ENCODE data around the gene TIMM44.
"Not testable (repeated sequence)": the region's sequence is repeated elsewhere in the genome, so short reads cannot be mapped to it uniquely, and the experiment has no call there.

Gene TIMM44

DNA sequence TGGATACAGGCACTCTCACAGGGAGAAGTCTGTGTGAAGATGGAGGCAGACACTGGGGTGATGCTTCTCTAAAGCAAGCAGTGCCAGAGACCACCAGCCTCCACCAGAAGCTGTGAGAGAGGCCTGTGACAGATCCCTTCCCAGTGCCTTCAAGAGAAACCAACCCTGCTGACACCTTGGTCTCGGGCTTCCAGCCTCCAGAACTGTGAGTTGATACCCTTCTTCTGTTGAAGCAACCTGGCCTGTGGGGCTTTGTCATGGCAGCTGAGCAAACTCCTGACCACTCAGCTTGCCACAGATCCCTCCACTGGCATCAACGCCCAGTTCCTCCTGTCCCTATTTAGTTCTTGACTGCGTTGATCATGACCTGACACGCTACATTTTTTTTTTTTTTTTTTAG lies 33.0 kb upstream of the TIMM44 start:
- no peak for DNase-seq

DNA sequence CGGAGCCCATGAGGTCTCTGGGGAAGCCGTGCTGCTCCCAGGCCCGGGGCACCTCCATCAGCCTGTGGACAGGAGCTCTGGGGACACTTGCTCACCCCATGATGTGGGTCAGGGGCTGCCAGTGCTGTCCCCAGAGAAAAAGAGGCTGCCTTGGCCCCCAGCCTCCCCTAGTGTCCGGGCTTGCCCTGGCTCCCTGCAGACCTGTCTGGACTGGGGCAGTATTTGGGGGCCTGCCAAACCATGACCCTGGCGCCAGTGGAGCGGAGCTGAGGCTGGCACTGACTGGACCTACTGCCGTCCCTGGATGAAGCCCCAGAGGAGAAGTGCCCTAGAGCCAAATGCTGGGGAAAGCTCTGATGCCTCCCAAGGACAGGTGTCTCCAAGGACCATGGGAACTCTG lies 31.6 kb upstream of the TIMM44 start:
- no peak for DNase-seq

DNA sequence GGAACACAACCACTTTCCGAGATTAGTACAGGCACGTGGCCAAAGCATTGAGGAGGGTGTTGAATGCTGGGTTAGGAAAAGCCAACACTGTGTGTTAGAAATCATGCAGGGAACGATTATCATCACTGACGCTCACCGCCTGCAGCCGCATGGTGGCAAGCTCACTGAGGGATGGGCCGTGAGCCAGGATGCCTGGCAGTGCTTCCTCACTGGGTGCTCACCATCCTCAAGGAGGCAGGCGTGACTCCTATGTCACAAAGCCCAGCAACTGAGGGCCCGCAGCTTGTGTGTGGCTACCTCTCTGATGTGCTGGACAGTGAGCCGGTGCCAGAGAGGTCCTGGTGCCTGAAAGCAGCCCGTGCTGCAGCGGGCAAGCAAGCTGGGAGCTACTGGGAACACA lies 30.4 kb upstream of the TIMM44 start:
- DNase-seq: no peak

DNA sequence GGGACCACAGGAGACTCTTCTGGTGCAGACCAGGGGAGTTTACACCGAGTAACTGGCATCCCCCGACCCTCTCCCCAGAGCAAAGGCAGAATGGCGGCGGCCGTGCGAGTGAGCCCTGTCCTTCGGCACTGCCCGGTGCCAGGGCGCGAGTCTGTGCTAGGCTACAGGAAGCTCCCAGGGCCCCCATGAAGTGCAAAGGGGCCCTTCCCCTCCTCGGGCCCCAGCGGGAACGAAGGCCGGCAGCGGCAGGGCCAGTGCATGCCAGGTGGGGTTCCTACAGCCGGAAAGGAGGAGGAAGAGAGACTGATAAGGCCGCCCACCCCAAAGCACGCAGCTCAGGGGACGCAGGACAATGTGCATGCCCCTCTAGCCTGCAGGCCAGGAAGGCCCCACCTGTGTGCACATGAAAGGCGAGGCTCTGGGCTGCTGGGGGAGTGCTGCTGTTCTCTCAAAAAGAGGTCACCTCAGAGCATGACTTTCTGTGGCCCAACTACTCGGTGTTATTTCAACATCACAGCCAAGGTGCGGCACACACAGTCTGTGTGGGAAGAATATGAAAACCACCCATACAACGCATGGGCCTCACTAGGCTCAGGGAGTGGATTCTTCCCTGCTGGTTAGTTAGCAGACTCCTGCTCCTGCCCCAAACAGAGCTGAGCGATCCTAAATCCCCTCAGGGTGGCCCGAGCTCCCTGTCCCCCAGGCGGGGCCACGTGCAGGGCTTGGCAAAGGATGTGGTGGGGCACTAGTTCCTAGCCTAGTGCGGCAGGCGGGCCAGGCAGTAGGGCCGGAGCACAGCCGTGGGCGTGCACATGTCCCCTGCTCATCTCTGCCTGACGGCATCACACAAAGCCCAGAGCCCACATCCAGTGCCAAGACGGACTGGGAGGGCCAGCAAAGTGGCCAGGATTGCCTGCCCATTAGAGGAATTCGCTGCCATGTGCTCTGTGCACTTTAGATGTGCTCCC lies 28.4 kb upstream of the TIMM44 start:
- no peak for DNase-seq

DNA sequence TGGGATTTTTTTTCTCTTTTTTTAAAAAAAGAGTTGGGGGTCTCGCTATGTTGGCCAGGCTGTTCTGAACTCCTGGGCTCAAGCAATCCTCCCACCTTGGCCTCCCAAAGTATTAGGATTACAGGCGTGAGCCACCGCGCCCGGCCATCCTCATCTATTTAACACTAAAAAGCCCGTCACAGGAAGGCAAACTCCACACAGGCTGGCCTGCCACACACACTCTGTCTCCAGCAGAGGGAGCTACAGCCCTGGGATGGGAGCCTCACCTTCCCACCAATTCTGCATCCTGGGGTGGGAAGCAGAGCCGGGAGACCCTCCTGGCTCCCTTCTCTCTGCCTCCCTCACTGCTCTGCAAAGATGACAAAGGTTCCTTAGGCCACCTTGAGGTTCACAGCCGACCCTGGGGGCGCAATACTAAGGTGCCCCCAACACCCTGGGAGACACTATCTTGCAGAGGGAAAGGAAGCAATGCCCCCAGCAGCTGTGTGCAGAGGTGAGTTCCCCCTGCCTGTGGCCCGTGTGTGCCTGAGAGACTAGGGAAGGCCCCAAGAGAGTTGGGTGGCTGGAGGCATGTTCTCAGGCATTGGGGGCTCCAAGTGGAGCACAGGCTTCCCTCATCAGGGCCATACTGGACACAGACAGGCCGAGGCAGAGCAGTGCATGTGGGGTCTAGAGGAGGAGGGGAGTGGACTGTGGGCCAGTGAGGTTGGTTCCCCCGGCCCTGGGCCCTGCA lies 27.4 kb upstream of the TIMM44 start:
- peak; percentile 11 for DNase-seq

DNA sequence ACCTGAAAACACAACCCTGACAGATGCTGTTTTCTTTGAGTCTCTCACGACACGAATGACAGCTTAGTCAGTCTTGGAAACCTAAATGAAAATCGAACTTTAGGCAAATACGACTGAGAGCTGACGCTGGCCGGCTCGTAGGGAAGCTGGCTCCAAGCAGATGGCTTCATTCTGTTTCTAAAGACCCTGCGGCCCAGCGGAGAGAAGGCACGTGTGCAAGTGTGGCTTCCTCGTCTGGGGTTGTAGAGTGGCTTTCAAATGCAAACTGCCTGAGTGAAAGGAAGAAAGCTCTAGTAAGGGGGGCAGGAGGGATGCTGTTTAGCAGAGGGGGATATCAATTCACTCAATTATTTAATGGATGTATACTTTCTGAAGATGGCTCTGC lies 26.1 kb upstream of the TIMM44 start:
- no peak for DNase-seq

DNA sequence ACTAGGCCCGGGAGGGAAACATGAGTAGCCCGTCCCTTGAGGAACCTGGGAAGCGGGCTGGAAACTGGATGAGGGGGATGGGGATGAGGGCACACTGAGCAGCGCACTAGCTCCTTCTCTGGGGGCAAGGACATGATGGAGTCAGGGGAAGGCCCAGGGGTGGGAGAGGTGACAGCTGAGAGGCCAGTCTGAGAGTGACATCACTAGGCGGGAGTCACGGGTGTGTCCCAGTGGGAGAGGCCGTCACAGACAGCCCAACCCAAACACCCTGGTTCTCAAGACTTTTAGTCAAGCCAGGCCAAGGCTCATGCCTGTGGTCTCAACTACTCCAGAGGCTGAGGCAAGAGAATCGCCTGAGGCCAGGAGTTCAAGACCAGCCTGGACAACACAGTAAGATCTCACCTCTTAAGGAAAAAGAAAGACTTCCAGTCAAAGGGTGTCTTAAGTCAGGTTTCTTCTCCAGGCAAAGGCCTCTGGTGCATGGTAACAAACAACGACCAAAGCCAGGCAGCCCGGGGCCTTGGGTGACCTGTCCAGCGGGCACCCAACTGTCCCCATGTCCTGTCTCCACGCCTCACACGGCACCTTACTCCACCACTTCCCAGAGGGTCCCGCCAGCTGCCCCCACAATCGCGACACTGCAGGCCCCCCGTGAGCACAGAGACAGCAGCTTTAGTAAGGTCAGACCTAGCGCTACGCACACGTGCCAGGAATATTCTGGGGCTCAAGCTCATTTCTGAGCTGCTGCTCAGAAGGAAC lies 25.5 kb upstream of the TIMM44 start:
- DNase-seq: no peak

DNA sequence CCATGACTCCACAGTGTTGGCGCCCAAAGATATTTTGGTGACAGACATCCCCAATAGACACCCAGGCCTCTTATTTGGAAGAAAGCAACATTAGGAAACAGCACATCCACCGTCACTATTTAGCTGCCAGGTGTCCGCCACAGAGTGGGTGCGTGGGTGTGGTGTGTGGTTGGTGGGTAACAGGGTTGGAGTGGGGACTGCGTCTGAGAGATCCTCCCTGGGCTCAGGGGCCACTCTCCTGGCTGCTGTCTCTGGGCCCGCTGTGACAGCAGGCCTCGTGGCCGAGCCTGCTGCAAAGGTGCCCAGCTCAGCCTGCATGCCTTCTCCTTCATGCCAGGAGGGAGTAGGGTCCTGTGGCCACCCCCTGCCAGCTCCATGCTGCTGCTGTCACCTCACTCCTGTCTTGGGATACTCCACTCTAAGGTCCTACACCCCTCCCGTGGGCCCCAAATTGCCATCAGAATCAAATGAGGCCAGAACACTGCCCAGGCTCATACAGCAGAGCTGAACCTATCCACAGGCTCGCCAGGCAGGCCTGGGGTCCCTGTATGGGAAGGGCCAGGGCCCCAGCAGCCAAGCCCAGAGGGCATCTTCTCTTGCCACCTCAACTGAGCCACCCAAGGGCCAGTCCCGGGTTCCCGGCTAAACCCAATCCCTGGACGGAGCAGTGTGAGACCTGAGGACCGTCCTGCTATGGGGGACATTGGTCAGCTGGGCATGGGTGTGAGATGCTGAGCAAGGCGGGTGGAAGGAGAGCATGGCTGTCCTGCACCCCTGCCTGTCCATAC lies 24.7 kb upstream of the TIMM44 start:
- DNase-seq: no peak

DNA sequence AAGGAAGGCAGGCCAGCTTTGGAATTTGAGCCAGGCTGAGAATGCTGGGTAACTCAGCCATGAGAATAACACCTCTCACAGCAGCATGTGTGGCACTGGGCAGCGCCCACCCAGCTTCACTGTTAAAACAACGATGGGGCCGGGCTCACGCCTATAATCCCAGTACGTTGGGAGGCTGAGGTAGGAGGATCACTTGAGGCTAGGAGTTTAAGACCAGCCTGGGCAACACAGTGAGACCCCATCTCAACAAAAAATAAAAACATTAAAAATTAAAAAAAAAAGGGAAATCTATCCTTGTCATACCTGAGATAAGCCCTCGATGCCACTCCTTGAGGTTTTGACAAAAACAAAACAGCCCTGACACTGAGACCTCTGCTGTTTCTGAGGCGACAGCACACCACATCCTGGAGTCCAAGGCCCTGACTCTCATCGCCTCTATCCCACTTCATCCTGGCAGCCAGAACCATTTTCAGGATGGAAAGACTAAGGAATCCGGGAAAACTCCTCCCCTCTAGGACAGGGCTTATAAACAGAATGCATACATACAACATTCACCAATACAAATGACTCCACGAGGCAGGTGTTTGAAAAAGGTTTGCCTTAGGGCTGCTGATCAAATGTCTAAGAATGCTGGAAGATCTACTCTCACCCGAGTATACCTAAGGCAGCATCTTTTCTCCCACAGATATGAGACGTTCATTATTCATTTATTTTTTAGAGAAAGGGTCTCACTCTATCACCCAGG lies 22.6 kb upstream of the TIMM44 start:
- DNase-seq: no peak

DNA sequence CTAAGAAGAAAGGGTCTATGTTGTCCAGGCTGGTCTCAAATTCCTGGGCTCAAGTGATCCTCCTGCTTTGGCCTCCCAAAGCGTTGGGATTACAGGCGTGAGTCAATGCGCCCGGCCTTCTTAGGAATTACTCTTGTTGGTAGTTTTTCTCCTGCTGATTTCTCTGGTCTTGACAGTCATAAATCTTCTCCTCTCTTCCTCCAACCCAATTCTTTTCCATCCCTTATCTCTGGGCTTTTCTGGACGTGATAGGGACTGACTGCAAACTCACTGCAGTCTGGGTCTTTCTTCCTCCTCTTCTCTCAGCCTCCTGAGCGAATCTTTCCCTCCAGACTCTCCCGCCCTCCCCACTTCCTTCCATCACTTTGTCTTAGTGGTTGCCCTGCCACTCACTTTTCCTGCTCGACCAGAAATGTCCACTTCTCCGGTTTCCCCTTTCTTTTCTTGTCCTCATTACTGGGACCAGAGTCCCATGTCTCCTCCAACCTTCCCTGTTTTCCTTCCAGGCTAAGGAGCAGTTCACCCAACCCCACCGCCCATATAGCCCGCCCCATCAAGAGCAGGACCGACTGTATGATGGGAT lies 21.9 kb upstream of the TIMM44 start:
- DNase-seq: no peak

DNA sequence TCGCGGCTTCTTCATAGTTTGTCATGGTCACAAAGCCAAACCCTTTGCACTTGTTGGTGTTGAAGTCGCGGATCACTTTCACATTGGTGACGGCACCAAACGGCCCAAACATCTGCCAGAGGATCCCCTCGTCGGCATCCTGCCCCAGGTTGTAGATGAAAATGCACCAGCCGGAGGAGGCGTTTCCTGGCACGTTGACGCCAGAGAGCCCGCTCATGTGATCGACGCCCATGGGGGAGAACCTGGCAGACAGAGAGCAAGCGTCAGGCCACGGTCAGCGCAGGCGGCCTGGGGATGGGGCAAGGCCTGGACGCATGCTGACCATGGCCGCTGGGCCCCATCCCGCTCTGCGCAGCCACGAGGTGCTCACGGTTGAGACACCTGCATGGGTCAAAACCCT lies 20.1 kb upstream of the TIMM44 start:
- DNase-seq: no peak

DNA sequence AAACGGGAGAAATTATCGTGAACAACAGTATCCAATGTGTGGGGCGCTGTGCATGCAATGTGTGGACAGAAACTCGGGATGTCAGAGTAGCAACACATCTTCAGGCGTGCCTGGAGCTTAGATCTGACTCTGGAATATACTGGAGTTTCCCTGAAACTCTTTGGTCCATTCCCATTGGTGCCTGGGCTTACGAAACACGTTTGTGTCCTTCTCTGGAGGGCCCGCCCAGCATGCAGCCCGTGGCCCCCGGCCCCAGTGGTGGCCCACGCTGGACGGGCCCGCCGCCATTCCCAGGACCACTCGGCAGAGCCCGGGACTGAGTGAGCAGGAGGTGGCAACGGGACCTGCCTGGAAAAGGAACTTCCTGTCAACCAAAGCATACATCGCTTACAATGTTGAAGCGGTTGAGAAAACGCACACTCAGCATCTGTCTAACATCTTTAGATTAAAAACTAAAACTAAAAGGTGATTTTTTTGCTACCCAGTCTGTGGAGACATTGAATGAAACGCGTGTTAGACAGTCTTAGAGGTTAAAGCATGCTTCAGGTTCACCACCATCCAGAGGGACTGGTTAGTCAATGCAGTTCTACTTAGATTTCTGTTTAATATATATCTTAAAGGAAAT lies 19.3 kb upstream of the TIMM44 start:
- no peak for DNase-seq

DNA sequence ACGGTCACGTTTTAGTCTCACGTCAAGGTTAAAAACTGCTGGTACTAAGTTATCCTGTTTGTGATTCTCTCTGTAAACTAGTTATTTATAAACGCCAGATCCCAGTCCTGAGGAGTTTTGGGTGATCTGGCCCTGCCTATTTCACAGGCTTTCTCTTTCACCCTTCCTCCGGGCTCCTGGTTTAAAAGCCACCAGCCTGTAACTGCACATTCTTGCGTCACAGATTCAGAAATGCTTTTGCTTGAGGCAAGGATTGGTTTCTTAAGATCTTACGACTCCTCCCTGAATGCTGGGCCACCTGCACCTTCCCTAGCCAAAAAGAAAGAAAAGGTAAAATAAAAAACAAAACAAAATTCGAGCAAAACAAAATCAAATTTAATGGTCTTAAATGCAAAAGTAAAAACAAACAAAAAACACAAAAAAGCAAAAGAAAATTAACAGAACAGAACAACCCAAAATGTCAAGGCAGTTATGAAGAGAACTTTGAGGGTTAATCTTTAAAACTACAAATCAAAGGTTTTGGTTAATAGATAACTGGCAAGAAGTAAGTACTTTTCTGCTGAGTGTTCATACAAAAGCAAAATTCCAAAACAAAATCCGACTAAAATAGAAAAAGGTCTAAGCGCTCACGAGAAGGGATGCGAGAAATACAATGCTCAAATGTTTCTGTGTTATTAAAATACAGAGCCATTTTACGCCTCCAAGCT lies 18.6 kb upstream of the TIMM44 start:
- DNase-seq: no peak

DNA sequence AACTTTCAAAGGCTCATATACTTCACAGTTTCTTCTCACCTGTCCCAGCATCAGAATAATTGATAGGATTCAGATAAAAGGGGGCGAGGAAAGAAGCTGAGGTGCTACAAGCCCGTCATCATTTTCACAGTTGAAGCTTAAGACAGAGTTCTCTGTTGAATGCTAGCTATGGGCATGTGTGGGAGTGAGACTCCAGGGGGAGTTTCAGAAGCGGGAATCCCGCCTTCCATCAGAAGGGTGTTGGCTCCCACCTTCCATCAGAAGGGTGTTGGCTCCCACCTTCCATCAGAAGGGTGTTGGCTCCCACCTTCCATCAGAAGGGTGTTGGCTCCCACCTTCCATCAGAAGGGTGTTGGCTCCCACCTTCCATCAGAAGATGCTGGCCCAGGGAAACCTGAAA lies 17.6 kb upstream of the TIMM44 start:
- not testable (repeated sequence) for DNase-seq

DNA sequence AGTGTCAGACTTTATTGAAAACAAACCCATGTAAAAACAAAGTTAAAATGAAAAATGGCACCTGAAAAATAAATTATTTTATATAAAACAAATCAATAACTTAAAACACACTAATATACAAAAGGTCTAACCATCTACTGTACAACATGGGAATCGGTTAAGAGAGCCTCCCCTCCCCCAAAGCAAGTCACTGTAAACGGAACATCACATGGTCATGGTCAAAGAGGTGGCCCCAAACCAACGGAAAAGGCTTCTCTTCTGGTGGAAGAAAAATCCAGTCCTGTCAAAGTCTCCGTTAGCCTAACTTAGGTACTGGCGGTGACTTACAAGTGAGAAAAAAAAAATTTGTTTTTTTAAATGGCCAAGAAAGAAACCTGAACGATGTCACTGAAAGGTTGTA lies 15.7 kb upstream of the TIMM44 start:
- DNase-seq: no peak

DNA sequence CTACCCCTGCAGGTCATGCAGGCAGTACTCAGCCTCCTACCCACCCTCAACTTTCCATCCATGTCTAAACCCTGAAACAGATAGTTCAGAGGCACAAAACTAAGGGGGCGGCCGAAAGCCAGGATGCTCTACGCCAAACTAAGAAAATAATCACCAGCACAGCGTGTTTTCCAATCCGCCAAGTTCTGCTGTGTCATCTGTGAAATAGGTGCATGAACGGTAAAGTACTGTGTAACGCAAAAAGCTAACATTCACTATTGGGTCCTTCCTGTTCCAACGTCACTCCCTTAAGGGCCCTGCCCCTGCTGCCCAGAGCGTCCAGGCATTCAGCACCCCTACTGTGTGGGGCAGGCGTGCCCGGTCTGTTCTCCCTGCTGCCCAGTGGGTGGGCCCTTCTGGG lies 12.2 kb upstream of the TIMM44 start:
- DNase-seq: no peak

DNA sequence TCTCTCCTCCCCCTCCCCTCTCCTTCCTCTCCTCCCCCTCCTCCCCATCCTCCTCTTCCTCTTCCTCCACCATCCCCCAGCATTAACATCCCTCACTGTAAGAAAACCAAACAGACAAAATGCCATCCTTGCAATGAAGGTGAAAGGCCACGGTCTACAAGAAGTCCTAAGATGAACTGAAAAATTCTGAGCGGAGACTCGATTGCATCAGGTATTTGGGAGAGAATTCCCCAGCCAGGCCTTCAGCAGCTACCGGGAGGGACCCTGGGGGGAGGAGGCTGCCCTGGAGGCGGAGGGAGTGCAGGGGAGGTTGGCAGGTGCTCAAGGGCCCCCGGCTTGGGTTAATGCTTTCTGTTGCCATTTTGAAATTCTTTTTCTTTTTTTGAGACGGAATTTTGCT lies 10.1 kb upstream of the TIMM44 start:
- DNase-seq: no peak

DNA sequence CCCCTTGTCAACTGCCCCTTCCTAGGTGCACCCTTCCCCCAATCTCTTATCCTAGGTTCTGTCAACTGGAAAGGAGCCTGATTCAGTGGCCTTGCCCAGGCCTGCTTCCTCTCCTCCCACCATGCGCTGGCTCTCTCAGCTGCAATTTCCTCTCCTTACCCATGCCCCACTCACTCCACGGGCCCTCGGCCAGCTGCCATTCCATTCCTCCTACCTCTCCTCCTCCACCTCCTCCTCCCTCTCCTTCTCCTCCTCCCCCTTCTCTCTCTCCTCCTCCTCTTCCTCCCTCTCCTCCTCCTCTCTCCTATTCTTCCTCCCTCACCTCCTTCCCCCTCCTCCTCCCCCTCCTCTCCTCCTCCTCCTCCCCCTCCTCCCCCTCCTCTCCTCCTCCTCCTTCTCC lies 9.6 kb upstream of the TIMM44 start:
- DNase-seq: no peak

DNA sequence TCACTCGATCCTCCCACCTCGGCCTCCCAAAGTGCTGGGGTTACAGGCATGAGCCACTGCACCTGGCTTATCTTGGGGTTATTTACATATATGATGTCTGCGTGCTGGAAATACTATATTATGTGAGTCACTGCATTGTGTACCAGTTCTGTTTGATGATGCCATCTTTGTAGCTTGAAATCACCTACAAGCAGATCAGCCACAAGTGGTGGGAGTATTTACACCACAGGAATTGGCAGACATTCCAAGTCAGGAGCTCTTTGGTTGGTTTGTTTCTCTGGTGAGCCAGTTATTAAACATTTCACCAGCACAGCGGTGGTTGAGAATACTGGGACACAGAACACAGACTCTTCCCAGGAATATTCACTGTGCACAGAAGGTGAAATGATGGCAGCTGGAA lies 4.5 kb upstream of the TIMM44 start:
- DNase-seq: no peak

DNA sequence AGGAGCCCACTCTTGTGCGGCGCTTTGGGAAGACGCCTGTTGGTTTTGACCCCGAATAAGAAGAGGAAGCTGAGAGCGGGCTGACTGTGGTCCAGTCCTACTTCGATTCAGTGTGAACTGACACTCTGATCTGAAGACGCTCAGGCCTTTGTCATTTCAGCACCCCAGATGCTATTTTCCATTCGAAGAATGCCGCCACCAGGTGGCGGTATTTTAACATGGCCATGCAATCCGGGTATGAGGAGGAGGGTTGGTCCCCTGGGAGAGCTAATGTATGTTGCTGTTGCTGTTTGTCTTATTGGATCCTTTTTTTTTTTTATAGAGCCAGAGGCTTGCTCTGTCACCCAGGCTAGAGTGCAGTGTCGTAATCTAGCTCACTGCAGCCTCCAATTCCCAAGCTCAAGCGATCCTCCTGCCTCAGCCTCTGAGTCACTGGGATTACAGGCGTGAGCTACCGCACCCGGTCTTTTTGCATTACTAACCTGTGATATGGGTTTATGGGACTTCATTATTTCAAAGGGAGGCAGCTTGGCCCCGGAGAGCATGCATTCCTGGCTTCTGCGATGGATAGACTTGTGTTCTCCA lies 803 bp upstream of the TIMM44 start:
- DNase-seq: peak; percentile 77
